GM12878 (cell line): ENCODE results near the gene SORL1.

Experiments
- CHD2 ChIP-seq: IDR thresholded peaks from 2 replicates; pipeline ENCODE4 v1.6.1; 2011; ENCODE audit warnings: low read depth, low read length, improper control_type of control experiment, borderline replicate concordance
- POLR2A ChIP-seq: IDR thresholded peaks from 2 replicates; pipeline ENCODE4 v1.6.1; 2011; ENCODE audit warnings: low read depth, mild to moderate bottlenecking, low read length
- RFX5 ChIP-seq: IDR thresholded peaks from 2 replicates; pipeline ENCODE4 v1.6.1; 2011; ENCODE audit warnings: low read depth, low read length, improper control_type of control experiment
- SREBF2 ChIP-seq: IDR thresholded peaks from 2 replicates; pipeline ENCODE4 v1.6.1; 2012; ENCODE audit warnings: mild to moderate bottlenecking, low read length
- ZBTB11 ChIP-seq: fragments of 450-650 bp; formaldehyde crosslinking; IDR thresholded peaks from 2 replicates; pipeline ENCODE4 v1.5.0; 2022; ENCODE audit warnings: mild to moderate bottlenecking, missing genetic modification characterization
- TF ChIP-seq, protein P1 (sequence below), 3 experiments: IDR thresholded peaks in 2 of 3; conservative IDR thresholded peaks in 1 of 3; 2 replicates each; pipeline ENCODE4 v1.5.1; 2011; ENCODE audit warnings: low read depth in 3 of 3, low read length in 3 of 3, mild to moderate bottlenecking in 3 of 3, control low read depth in 2 of 3, moderate library complexity in 2 of 3, inconsistent platforms in 1 of 3, mixed read lengths in 1 of 3; ENCODE audit not compliant: control insufficient read depth in 2 of 3, insufficient read depth in 1 of 3; ENCODE audit errors: extremely low read depth in 1 of 3

GRCh38 chr11:121488641-121489040, 36.5 kb downstream of the SORL1 start:
- TF ChIP-seq ZBTB11 (CRISPR knock-in tag) (no peak), RFX5 (no peak), SREBF2 (no peak), CHD2 (no peak), POLR2A (no peak)
- TF ChIP-seq, protein P1, sequence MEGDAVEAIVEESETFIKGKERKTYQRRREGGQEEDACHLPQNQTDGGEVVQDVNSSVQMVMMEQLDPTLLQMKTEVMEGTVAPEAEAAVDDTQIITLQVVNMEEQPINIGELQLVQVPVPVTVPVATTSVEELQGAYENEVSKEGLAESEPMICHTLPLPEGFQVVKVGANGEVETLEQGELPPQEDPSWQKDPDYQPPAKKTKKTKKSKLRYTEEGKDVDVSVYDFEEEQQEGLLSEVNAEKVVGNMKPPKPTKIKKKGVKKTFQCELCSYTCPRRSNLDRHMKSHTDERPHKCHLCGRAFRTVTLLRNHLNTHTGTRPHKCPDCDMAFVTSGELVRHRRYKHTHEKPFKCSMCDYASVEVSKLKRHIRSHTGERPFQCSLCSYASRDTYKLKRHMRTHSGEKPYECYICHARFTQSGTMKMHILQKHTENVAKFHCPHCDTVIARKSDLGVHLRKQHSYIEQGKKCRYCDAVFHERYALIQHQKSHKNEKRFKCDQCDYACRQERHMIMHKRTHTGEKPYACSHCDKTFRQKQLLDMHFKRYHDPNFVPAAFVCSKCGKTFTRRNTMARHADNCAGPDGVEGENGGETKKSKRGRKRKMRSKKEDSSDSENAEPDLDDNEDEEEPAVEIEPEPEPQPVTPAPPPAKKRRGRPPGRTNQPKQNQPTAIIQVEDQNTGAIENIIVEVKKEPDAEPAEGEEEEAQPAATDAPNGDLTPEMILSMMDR (IDR thresholded peaks at IDR 0.05 in 2 of 3, conservative IDR thresholded peaks at IDR 0.05 in 1 of 3; ENCODE audit: control insufficient read depth in 2 of 3, extremely low read depth in 1 of 3, insufficient read depth in 1 of 3, low read depth in 3 of 3, low read length in 3 of 3): no peak
